PC-3 (cell line): ENCODE data around the gene SMIM17. TPM values are rescaled to one million over a fixed set of nuclear protein-coding genes. Genes with fewer than 3 reads are reported as not detected.

Experiments used
- ATAC-seq: fragments of 200-7000 bp; cut with Tn5 transposase; 2 replicates; pipeline ENCODE4 v1.9.1; 2020; ENCODE audit warnings: mild to moderate bottlenecking, moderate library complexity
- BruUV-seq: library from RNA; stranded (reverse); fragments of 400-500 nt; replicated peaks from 2 replicates; lab custom pipeline; 2021; lab: Mats Ljungman, UMichigan
- CTCF ChIA-PET: fragments of 300-600 bp; sonication (Branson Sonifier 250); formaldehyde crosslinking; loops from one replicate; lab custom pipeline; 2022; ENCODE audit warnings: antibody characterized with exemption; lab: Charles Lee
- POLR2A ChIA-PET: fragments of 300-600 bp; sonication (Branson Sonifier 250); formaldehyde crosslinking; loops from one replicate; lab custom pipeline; 2022; ENCODE audit warnings: antibody characterized with exemption; ENCODE audit not compliant: unreplicated experiment; lab: Charles Lee
- DNase-seq: peaks from one replicate; pipeline ENCODE4 v3.0.0-alpha.2; 2015
- H2AFZ ChIP-seq: fragments of 300-600 bp; sonication (generic); 2 replicates; pipeline ENCODE4 v1.6.0; 2016; ENCODE audit warnings: antibody characterized with exemption, low read length
- H3F3A ChIP-seq: fragments of 300-600 bp; sonication (generic); one replicate; pipeline ENCODE4 v1.6.0; 2017; ENCODE audit warnings: antibody characterized with exemption, low read length, control low read depth, mild to moderate bottlenecking; ENCODE audit not compliant: unreplicated experiment
- H3K27ac ChIP-seq: fragments of 300-600 bp; sonication (generic); 2 replicates; pipeline ENCODE4 v1.5.1; 2016; ENCODE audit warnings: mild to moderate bottlenecking, low read length
- H3K27me3 ChIP-seq: fragments of 300-600 bp; sonication (generic); 2 replicates; pipeline ENCODE4 v1.6.1; 2016; ENCODE audit warnings: low read length, mixed read lengths
- H3K36me3 ChIP-seq: fragments of 300-600 bp; sonication (generic); 2 replicates; pipeline ENCODE4 v1.6.1; 2016; ENCODE audit warnings: low read depth, mixed run types, low read length, mixed read lengths
- H3K4me1 ChIP-seq: fragments of 300-600 bp; sonication (generic); 2 replicates; pipeline ENCODE4 v1.5.1; 2016; ENCODE audit warnings: low read length; ENCODE audit not compliant: insufficient read depth
- H3K4me2 ChIP-seq: fragments of 300-600 bp; sonication (generic); 2 replicates; pipeline ENCODE4 v1.6.0; 2016; ENCODE audit warnings: low read length
- H3K4me3 ChIP-seq: fragments of 300-600 bp; sonication (generic); 2 replicates; pipeline ENCODE4 v1.5.1; 2016; ENCODE audit warnings: mild to moderate bottlenecking, low read length, mixed read lengths
- H3K79me2 ChIP-seq: fragments of 300-600 bp; sonication (generic); 2 replicates; pipeline ENCODE4 v1.6.1; 2017; ENCODE audit warnings: low read length, mixed read lengths
- H3K9ac ChIP-seq: fragments of 300-600 bp; sonication (generic); 2 replicates; pipeline ENCODE4 v1.6.0; 2016; ENCODE audit warnings: mild to moderate bottlenecking, low read length
- H3K9me2 ChIP-seq: fragments of 300-600 bp; sonication (generic); replicated peaks from 2 replicates; pipeline ENCODE4 v1.6.1; 2016; ENCODE audit warnings: mixed run types, low read length, mixed read lengths
- H3K9me3 ChIP-seq: fragments of 300-600 bp; sonication (generic); 2 replicates; pipeline ENCODE4 v1.6.1; 2016; ENCODE audit warnings: low read length, mixed read lengths
- H4K20me1 ChIP-seq: fragments of 300-600 bp; sonication (generic); 2 replicates; pipeline ENCODE4 v1.6.1; 2016; ENCODE audit warnings: low read length, mixed read lengths
- EZH2 ChIP-seq: fragments of 300-600 bp; sonication (generic); IDR thresholded peaks from one replicate; pipeline ENCODE4 v1.6.1; 2017; ENCODE audit warnings: antibody characterized with exemption, mild to moderate bottlenecking, low read length; ENCODE audit not compliant: unreplicated experiment
- EZH2phosphoT487 ChIP-seq: fragments of 300-600 bp; sonication (generic); IDR thresholded peaks from 2 replicates; pipeline ENCODE4 v1.6.1; 2018; ENCODE audit warnings: mild to moderate bottlenecking, antibody characterized with exemption, low read length, borderline replicate concordance
- intact Hi-C: fragments of 100-400 bp; cut with micrococcal nuclease; formaldehyde crosslinking; loops from 2 replicates; pipeline ENCODE4 v1.9.0; 2023
- total RNA-seq: library from RNA; depleted of rRNA; stranded (reverse); fragments of >200 nt; gene quantifications from 2 replicates; pipeline ENCODE4 v1.2.3, GENCODE V29; 2014
- TF ChIP-seq, protein P1 (sequence below): fragments of 300-600 bp; sonication (generic); conservative IDR thresholded peaks from 2 replicates; pipeline ENCODE4 v1.5.1; 2017; ENCODE audit warnings: antibody characterized with exemption, low read depth, mild to moderate bottlenecking, low read length

SMIM17 gene
- total RNA-seq, 1 experiment from 2014 or later, result not detected

DNA sequence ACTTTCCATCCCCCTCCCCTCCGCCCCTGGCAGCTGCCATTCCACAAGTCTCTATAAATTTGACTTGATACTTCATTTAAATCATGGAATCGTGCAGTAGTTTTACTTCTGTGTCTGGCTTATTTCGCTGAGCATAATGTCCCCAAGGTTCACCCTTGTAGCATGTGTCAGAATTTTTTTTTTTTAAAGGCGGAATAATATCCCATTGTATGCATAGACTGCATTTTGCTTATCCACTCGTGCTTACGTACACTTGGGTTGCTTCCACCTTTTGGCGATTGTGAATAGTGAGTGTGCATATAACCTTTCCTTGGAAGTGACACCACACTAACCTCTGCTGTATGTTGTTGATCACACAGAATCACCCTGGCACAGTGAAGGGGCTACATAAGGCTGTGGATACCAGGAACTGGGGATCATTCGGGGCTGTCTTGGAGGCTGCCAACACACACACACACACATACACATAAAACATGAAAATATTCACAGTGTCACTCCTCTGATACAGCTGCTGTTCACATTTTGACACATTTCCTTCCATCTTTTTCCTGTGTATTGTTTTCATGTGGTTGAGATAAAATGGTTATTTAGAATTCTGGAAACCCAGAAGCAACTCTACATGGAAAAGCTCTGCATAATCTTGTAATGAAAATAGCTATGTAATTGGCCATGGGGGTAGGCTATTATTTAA is 34.5 kb upstream of the SMIM17 start:
- Histone ChIP-seq H3K4me1 (no peaks in the 10 kb centered on the region), H3K79me2 (peaks cover 6% of the 10 kb centered on the region; the same call in 1 of the 2 replicates), H4K20me1 (no peaks in the 10 kb centered on the region), H3K9ac (no peak overlapping the region), H2AFZ (no peak overlapping the region), H3K27ac (no peak overlapping the region), H3K9me3 (peaks cover 80% of the 10 kb centered on the region), H3K4me2 (no peak overlapping the region), H3K9me2 (no peaks in the 10 kb centered on the region), H3F3A (no peaks in the 10 kb centered on the region), H3K36me3 (peaks cover 96% of the 10 kb centered on the region), H3K27me3 (no peaks in the 10 kb centered on the region), H3K4me3 (no peak overlapping the region)
- ATAC-seq (no peak), DNase-seq (no peak)
- ChIA-PET CTCF (no interaction called here), POLR2A (no interaction called here)
- BruUV-seq, result no TSS peak
- intact Hi-C loops, result no loop called here
- TF ChIP-seq, protein P1, sequence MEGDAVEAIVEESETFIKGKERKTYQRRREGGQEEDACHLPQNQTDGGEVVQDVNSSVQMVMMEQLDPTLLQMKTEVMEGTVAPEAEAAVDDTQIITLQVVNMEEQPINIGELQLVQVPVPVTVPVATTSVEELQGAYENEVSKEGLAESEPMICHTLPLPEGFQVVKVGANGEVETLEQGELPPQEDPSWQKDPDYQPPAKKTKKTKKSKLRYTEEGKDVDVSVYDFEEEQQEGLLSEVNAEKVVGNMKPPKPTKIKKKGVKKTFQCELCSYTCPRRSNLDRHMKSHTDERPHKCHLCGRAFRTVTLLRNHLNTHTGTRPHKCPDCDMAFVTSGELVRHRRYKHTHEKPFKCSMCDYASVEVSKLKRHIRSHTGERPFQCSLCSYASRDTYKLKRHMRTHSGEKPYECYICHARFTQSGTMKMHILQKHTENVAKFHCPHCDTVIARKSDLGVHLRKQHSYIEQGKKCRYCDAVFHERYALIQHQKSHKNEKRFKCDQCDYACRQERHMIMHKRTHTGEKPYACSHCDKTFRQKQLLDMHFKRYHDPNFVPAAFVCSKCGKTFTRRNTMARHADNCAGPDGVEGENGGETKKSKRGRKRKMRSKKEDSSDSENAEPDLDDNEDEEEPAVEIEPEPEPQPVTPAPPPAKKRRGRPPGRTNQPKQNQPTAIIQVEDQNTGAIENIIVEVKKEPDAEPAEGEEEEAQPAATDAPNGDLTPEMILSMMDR, result no peak
- TF ChIP-seq EZH2phosphoT487, result no peak
- TF ChIP-seq EZH2, result no peak

DNA sequence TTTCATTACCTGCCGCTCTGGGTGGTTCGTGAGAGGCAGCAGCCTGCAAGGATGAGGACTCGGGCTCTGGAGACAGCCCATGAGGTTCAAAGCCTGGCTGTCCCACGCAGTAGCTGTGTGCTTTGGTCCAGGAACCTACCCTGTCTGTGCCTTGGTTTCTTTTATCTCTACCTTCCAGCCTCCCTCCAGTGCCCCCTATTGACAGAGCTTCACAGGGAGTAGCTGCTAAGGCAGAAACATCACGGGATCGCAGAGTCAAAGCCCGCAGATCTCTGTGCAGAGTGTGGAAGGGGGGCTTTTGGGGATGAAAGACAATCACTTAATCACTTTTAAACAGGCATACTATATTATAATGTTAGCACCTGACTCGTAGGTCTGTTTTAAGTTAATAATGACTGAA is 31.7 kb upstream of the SMIM17 start:
- Histone ChIP-seq H3K9me3 (peaks cover 81% of the 10 kb centered on the region), H3F3A (no peaks in the 10 kb centered on the region)
- no peak for ATAC-seq

DNA sequence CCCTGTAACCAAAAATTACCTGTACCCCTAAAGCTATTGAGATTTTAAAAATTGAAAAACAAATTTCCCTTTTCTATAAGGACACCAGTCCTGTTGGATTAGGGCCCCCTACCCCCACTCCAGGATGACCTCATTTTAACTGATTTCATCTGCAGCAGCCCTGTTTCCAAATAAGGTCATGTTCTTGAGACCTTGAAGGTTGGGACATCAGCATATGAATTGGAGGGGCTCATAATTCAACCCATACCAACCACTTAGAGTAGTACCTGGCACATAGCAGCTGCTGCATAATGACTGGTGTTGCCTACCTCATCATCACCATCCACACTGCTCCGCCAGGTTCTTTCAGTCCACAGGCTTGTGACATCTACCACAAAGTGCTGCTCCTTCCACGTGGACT is 30.2 kb upstream of the SMIM17 start:
- Histone ChIP-seq H3K9me2 (no peaks in the 10 kb centered on the region), H3K9ac (no peak overlapping the region), H4K20me1 (no peaks in the 10 kb centered on the region), H3F3A (no peaks in the 10 kb centered on the region), H3K27me3 (no peaks in the 10 kb centered on the region), H2AFZ (no peak overlapping the region), H3K36me3 (peaks cover 99% of the 10 kb centered on the region), H3K27ac (no peak overlapping the region), H3K79me2 (0 out of 2 replicates have a peak, but pooled peaks cover 6% of the 10 kb centered on the region), H3K4me2 (no peak overlapping the region), H3K4me1 (no peaks in the 10 kb centered on the region), H3K9me3 (peaks cover 80% of the 10 kb centered on the region), H3K4me3 (no peak overlapping the region)
- no TSS peak for BruUV-seq
- ATAC-seq, result no peak
- ChIA-PET POLR2A (no interaction called here), CTCF (no interaction called here)
- intact Hi-C loops, result no loop called here
- no peak for TF ChIP-seq EZH2
- TF ChIP-seq, protein P1, result no peak
- no peak for TF ChIP-seq EZH2phosphoT487
- no peak for DNase-seq

More for the DNA sequence above, 31.7 kb upstream of the SMIM17 start:
- Histone ChIP-seq H3K4me2 (no peak overlapping the region), H3K79me2 (peaks cover 6% of the 10 kb centered on the region; the same call in 1 of the 2 replicates), H4K20me1 (no peaks in the 10 kb centered on the region), H3K9me2 (no peaks in the 10 kb centered on the region), H3K4me1 (no peaks in the 10 kb centered on the region), H3K4me3 (no peak overlapping the region), H3K36me3 (peaks cover 98% of the 10 kb centered on the region), H2AFZ (no peak overlapping the region), H3K9ac (no peak overlapping the region), H3K27me3 (no peaks in the 10 kb centered on the region), H3K27ac (no peak overlapping the region)
- no peak for DNase-seq
- CTCF ChIA-PET, result no interaction called here
- POLR2A ChIA-PET, result no interaction called here
- intact Hi-C loops, result no loop called here
- TF ChIP-seq EZH2phosphoT487, result no peak
- TF ChIP-seq, protein P1, result no peak
- no TSS peak for BruUV-seq
